Smooth muscle cell (in vitro differentiated cells): ENCODE data around the gene PAX5. TPM values are rescaled to one million over a fixed set of nuclear protein-coding genes. Genes with fewer than 3 reads are reported as not detected.

Experiments used
- DNase-seq: peaks from one replicate; lab custom pipeline; 2025; ENCODE audit not compliant: unreplicated experiment; lab: John Stamatoyannopoulos, UW
- H2AFZ ChIP-seq: fragments of 200-600 bp; sonication (generic); 2 replicates; pipeline ENCODE4 v1.6.0; 2016; ENCODE audit warnings: antibody characterized with exemption, low read depth, mild to moderate bottlenecking
- H3F3A ChIP-seq: fragments of 200-600 bp; sonication (generic); 2 replicates; pipeline ENCODE4 v1.6.0; 2017; ENCODE audit warnings: antibody characterized with exemption, low read depth
- H3K27ac ChIP-seq: fragments of 200-600 bp; sonication (generic); 2 replicates; pipeline ENCODE4 v1.5.1; 2016; ENCODE audit warnings: low read depth, mild to moderate bottlenecking
- H3K27me3 ChIP-seq: fragments of 200-600 bp; sonication (generic); 2 replicates; pipeline ENCODE4 v1.6.1; 2016; ENCODE audit warnings: low read depth, mild to moderate bottlenecking
- H3K36me3 ChIP-seq: fragments of 200-600 bp; sonication (generic); 2 replicates; pipeline ENCODE4 v1.5.1; 2016; ENCODE audit warnings: low read depth
- H3K4me1 ChIP-seq: fragments of 200-600 bp; sonication (generic); 2 replicates; pipeline ENCODE4 v1.5.1; 2016; ENCODE audit warnings: low read depth
- H3K4me2 ChIP-seq: fragments of 200-600 bp; sonication (generic); 2 replicates; pipeline ENCODE4 v1.6.0; 2016; ENCODE audit warnings: mild to moderate bottlenecking
- H3K4me3 ChIP-seq: fragments of 200-600 bp; sonication (generic); 2 replicates; pipeline ENCODE4 v1.5.1; 2016; ENCODE audit warnings: mild to moderate bottlenecking
- H3K79me2 ChIP-seq: fragments of 200-600 bp; sonication (generic); 2 replicates; pipeline ENCODE4 v1.6.0; 2016; ENCODE audit warnings: low read depth, mild to moderate bottlenecking
- H3K9ac ChIP-seq: fragments of 200-600 bp; sonication (generic); 2 replicates; pipeline ENCODE4 v1.6.0; 2016; ENCODE audit warnings: low read depth
- H3K9me3 ChIP-seq: fragments of 200-600 bp; sonication (generic); replicated peaks from 2 replicates; pipeline ENCODE4 v1.5.1; 2016; ENCODE audit warnings: low read depth
- H4K20me1 ChIP-seq: fragments of 200-600 bp; sonication (generic); 2 replicates; pipeline ENCODE4 v1.6.0; 2016; ENCODE audit warnings: low read depth
- CTCF ChIP-seq: fragments of 200-600 bp; sonication (generic); IDR thresholded peaks from 2 replicates; pipeline ENCODE4 v1.5.1; 2017; ENCODE audit warnings: borderline replicate concordance, mild to moderate bottlenecking, antibody characterized with exemption; ENCODE audit not compliant: insufficient read depth, poor library complexity, severe bottlenecking
- WGBS: methylation state at CpG from one replicate; pipeline ENCODE4 v1.1.7; 2016; ENCODE audit warnings: low lambda C conversion rate; 5-methylcytosine and 5-hydroxymethylcytosine counted together
- polyA plus RNA-seq: library from polyadenylated mRNA; unstranded; fragments of >200 nt; fragmentation: Nextera tagmentation; extraction: Ambion mirVana; gene quantifications from 2 replicates; pipeline ENCODE4 v1.2.1, GENCODE V29; 2016
- total RNA-seq: library from RNA; depleted of rRNA; stranded (reverse); fragments of >200 nt; gene quantifications from 2 replicates; pipeline ENCODE4 v1.2.3, GENCODE V29; 2014

PAX5 gene
- total and polyA plus RNA-seq, 2 experiments from 2014 or later = 0.09 TPM; not detected in 1

- peaks cover 36% of the 10 kb centered on the region for H3K27me3 ChIP-seq
- DNase-seq = no peak
- TF ChIP-seq CTCF = no peak
- H3K4me1 ChIP-seq = no peaks in the 10 kb centered on the region
- no peak overlapping the region for H2AFZ ChIP-seq
- WGBS = 95% methylated on average over 7 of the region's 7 CpGs
- no peaks in the 10 kb centered on the region for H3K9me3 ChIP-seq
- H3K4me3 ChIP-seq = no peak overlapping the region
- H3K9ac ChIP-seq = no peak overlapping the region
- H3K27ac ChIP-seq = no peak overlapping the region
- H3K36me3 ChIP-seq = no peaks in the 10 kb centered on the region
- H3F3A ChIP-seq = no peaks in the 10 kb centered on the region
- H4K20me1 ChIP-seq = no peaks in the 10 kb centered on the region
- no peak overlapping the region for H3K4me2 ChIP-seq
- H3K79me2 ChIP-seq = no peaks in the 10 kb centered on the region
Observed at GRCh38 chr9:36940500-36940853, 93.6 kb downstream of the PAX5 start.

GRCh38 chr9:36939655-36940499, 94.2 kb downstream of the PAX5 start:
- TF ChIP-seq CTCF = no peak
- DNase-seq = no peak
- H3K36me3 ChIP-seq = no peaks in the 10 kb centered on the region
- H4K20me1 ChIP-seq = no peaks in the 10 kb centered on the region
- no peak overlapping the region for H3K4me2 ChIP-seq
- H3K27ac ChIP-seq = no peak overlapping the region
- H3K9ac ChIP-seq = no peak overlapping the region
- no peaks in the 10 kb centered on the region for H3K79me2 ChIP-seq
- 90% methylated on average over 20 of the region's 28 CpGs for WGBS
- H3K27me3 ChIP-seq = peaks cover 38% of the 10 kb centered on the region
- H3F3A ChIP-seq = no peaks in the 10 kb centered on the region
- no peak overlapping the region for H2AFZ ChIP-seq
- no peak overlapping the region for H3K4me3 ChIP-seq
- no peaks in the 10 kb centered on the region for H3K9me3 ChIP-seq
- H3K4me1 ChIP-seq = no peaks in the 10 kb centered on the region

- Histone ChIP-seq H3K36me3 (no peaks in the 10 kb centered on the region), H3K4me3 (no peak overlapping the region), H3K79me2 (no peaks in the 10 kb centered on the region), H3K9me3 (no peaks in the 10 kb centered on the region), H3K27ac (no peak overlapping the region), H2AFZ (no peak overlapping the region), H3K9ac (no peak overlapping the region), H3F3A (no peaks in the 10 kb centered on the region), H3K4me1 (no peaks in the 10 kb centered on the region), H3K27me3 (peaks cover 38% of the 10 kb centered on the region), H4K20me1 (no peaks in the 10 kb centered on the region), H3K4me2 (no peak overlapping the region)
- 84% methylated on average over 5 of the region's 5 CpGs for WGBS
- no peak for TF ChIP-seq CTCF
- DNase-seq = no peak
Observed at GRCh38 chr9:36939214-36939613, 94.9 kb downstream of the PAX5 start.

- peaks cover 38% of the 10 kb centered on the region for H3K27me3 ChIP-seq
- H3K79me2 ChIP-seq = no peaks in the 10 kb centered on the region
- no peak overlapping the region for H3K4me3 ChIP-seq
- H2AFZ ChIP-seq = no peak overlapping the region
- no peaks in the 10 kb centered on the region for H4K20me1 ChIP-seq
- no peaks in the 10 kb centered on the region for H3K9me3 ChIP-seq
- no peaks in the 10 kb centered on the region for H3F3A ChIP-seq
- no peaks in the 10 kb centered on the region for H3K36me3 ChIP-seq
- no peak for DNase-seq
- H3K4me2 ChIP-seq = no peak overlapping the region
- TF ChIP-seq CTCF = no peak
- 85% methylated on average over 6 of the region's 6 CpGs for WGBS
- no peaks in the 10 kb centered on the region for H3K4me1 ChIP-seq
- H3K9ac ChIP-seq = no peak overlapping the region
- H3K27ac ChIP-seq = no peak overlapping the region
Observed at GRCh38 chr9:36938617-36939016, 95.5 kb downstream of the PAX5 start.
